ENCODE results near the gene MAP3K14.

DNA sequence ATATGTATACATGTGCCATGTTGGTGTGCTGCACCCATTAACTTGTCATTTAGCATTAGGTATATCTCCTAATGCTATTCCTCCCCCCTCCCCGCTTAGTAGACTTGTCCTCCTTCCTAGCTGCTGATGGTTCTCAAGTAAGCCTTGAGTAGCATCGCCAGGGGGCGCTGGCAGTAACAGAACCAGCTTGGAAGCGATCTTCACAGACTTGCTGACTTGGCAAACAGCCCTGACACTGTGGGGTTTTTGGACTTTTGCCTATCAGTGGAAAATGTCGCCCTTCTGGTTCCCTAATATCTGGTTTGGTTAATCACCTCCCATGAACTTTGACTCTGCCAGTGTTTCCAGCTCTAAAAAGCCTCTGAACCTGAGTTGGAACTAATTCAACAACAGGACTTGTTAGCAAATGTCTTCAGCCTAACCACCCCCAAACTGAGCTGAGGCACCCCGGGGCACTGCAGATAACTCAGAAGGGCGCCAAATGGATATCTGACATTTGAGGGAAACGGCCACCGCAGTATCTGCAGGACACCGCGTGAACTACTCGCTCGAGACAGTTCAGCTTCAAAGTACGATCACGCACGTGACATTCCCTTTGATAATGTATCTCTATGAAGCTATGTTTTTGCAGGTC lies 39.5 kb downstream of the MAP3K14 start:
- TF ChIP-seq CTCF (IDR thresholded peaks at IDR 0.05) (peak; percentile 76 to 94 (median 92)), POLR2A (IDR thresholded peaks at IDR 0.05) (no peak)

All from esophagus squamous epithelium (tissue), 4 donors.